Thyroid gland (tissue), 4 donors: ENCODE results near the gene SNAP29. TPM values are rescaled to one million over a fixed set of nuclear protein-coding genes. Genes with fewer than 3 reads are reported as not detected.
"Not testable (repeated sequence)": the region's sequence is repeated elsewhere in the genome, so short reads cannot be mapped to it uniquely, and the experiment has no call there.

Source experiments
- DNase-seq, 2 donors: peaks; one replicate each; pipeline ENCODE4 v3.0.0-alpha.2; 2019
- H3K27ac ChIP-seq, 3 donors: fragments of 200-600 bp; sonication (generic); 1 replicate in 2 of 3; 2 replicates in 1 of 3; pipeline ENCODE4 v1.5.1; 2016 to 2019; ENCODE audit warnings: mild to moderate bottlenecking in 1 of 3, moderate library complexity in 1 of 3
- H3K27me3 ChIP-seq: fragments of 200-600 bp; sonication (generic); one replicate; pipeline ENCODE4 v1.5.1; 2019
- H3K36me3 ChIP-seq, 2 donors: fragments of 200-600 bp; sonication (generic); one replicate each; pipeline ENCODE4 v1.5.1; 2016 to 2019
- H3K4me1 ChIP-seq, 2 donors: fragments of 200-600 bp; sonication (generic); one replicate each; pipeline ENCODE4 v1.5.1; 2017 to 2019
- H3K4me3 ChIP-seq, 3 donors: fragments of 200-600 bp; sonication (generic); replicated peaks in 1 of 3; 1 replicate in 2 of 3; 2 replicates in 1 of 3; pipeline ENCODE4 v1.5.1; 2016; ENCODE audit warnings: mild to moderate bottlenecking in 1 of 3
- H3K9me3 ChIP-seq: fragments of 200-600 bp; sonication (generic); one replicate; pipeline ENCODE4 v1.5.1; 2017
- POLR2A ChIP-seq, 2 donors: fragments of 450-650 bp; IDR thresholded peaks; one replicate each; pipeline ENCODE4 v1.6.1; 2017; ENCODE audit warnings: antibody characterized with exemption in 2 of 2, mild to moderate bottlenecking in 2 of 2, moderate library complexity in 1 of 2
- WGBS, 2 donors: methylation state at CpG; one replicate each; pipeline ENCODE4 v1.1.5; 2017; 5-methylcytosine and 5-hydroxymethylcytosine counted together
- intact Hi-C: fragments of 100-400 bp; cut with DNase I; formaldehyde crosslinking; loops from one replicate; pipeline ENCODE4 v1.15.1; 2023
- total RNA-seq, 4 donors: library from RNA; depleted of rRNA; stranded (reverse); fragments of >200 nt; gene quantifications; one replicate each; pipeline ENCODE4 v1.2.3, GENCODE V29; 2016
- TF ChIP-seq, protein P1 (sequence below), 6 experiments: fragments of 200-600 bp in 3 of 6; fragments of 450-650 bp in 3 of 6; sonication (generic) in 3 of 6; IDR thresholded peaks; one replicate each; pipeline ENCODE4 v1.5.1; 2016 to 2019; ENCODE audit warnings: antibody characterized with exemption in 6 of 6, mild to moderate bottlenecking in 2 of 6, inconsistent platforms in 1 of 6, moderate library complexity in 1 of 6

The SNAP29 gene
- total RNA-seq, 4 donors from 2014 or later = 17.1 to 21.1 (median 17.6) TPM

DNA sequence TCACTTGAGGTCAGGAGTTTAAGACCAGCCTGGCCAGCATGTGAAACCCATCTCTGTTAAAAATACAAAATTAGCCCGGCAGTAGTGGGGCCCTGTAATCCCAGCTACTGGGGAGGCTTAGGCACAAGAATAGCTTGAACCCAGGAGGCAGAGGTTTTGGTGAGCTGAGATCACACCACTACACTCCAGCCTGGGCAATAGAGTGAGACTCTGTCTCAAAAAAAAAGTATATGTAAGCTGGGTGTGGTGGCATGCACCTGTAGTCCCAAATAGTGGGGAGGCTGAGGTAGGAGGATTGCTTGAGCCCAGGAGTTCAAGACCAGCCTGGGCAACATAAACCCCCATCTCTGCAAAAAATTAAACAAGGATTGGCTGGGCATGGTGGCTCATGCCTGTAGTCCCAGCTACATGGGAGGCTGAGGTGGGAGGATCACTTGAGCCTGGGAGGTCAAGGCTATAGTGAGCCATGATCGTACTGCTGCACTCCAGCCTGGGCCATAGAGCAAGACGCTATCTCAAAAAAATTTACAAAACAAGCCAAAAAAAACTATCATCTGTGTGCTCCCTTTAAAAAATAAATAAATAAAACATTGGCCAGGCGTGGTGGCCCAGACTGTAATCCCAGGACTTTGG is 69.2 kb downstream of the SNAP29 start:
- Histone ChIP-seq H3K9me3 (no peaks in the 10 kb centered on the region), H3K4me1 (peaks cover 13 to 17% of the 10 kb centered on the region in 2 donors), H3K27me3 (no peaks in the 10 kb centered on the region), H3K4me3 (no peak overlapping the region), H3K27ac (no peak overlapping the region), H3K36me3 (no peaks in the 10 kb centered on the region)
- DNase-seq = no peak
- TF ChIP-seq POLR2A (IDR thresholded peaks at IDR 0.05) = no peak
- TF ChIP-seq, protein P1, sequence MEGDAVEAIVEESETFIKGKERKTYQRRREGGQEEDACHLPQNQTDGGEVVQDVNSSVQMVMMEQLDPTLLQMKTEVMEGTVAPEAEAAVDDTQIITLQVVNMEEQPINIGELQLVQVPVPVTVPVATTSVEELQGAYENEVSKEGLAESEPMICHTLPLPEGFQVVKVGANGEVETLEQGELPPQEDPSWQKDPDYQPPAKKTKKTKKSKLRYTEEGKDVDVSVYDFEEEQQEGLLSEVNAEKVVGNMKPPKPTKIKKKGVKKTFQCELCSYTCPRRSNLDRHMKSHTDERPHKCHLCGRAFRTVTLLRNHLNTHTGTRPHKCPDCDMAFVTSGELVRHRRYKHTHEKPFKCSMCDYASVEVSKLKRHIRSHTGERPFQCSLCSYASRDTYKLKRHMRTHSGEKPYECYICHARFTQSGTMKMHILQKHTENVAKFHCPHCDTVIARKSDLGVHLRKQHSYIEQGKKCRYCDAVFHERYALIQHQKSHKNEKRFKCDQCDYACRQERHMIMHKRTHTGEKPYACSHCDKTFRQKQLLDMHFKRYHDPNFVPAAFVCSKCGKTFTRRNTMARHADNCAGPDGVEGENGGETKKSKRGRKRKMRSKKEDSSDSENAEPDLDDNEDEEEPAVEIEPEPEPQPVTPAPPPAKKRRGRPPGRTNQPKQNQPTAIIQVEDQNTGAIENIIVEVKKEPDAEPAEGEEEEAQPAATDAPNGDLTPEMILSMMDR (IDR thresholded peaks at IDR 0.05) = no peak
- 86 to 90% methylated on average over 4 of the region's 4 CpGs for WGBS, 2 donors
- intact Hi-C loops = no loop called here

GRCh38 chr22:20928573-20928967 is 69.8 kb downstream of the SNAP29 start:
- Histone ChIP-seq H3K9me3 (no peaks in the 10 kb centered on the region), H3K4me3 (no peak overlapping the region), H3K4me1 (peaks cover 13 to 17% of the 10 kb centered on the region in 2 donors), H3K27me3 (no peaks in the 10 kb centered on the region), H3K27ac (no peak overlapping the region), H3K36me3 (no peaks in the 10 kb centered on the region)
- TF ChIP-seq, protein P1 (IDR thresholded peaks at IDR 0.05) = no peak
- no peak for TF ChIP-seq POLR2A (IDR thresholded peaks at IDR 0.05)
- intact Hi-C loops = no loop called here
- DNase-seq = no peak
- 90 to 92% methylated on average over 4 of the region's 4 CpGs for WGBS, 2 donors

- 96 to 100% methylated on average over 1 of the region's 1 CpG for WGBS, 2 donors
- no peak for DNase-seq
- H3K36me3 ChIP-seq = peaks cover 0 to 4% of the 10 kb centered on the region in 2 donors
- H3K9me3 ChIP-seq = no peaks in the 10 kb centered on the region
- intact Hi-C loops = no loop called here
- TF ChIP-seq, protein P1 (IDR thresholded peaks at IDR 0.05) = no peak
- no peak for TF ChIP-seq POLR2A (IDR thresholded peaks at IDR 0.05)
- H3K27me3 ChIP-seq = no peaks in the 10 kb centered on the region
- no peak overlapping the region for H3K4me3 ChIP-seq
- H3K27ac ChIP-seq = no peak overlapping the region
- peaks cover 13 to 17% of the 10 kb centered on the region in 2 donors for H3K4me1 ChIP-seq
Measured at GRCh38 chr22:20930004-20930403, 71.2 kb downstream of the SNAP29 start.

DNA sequence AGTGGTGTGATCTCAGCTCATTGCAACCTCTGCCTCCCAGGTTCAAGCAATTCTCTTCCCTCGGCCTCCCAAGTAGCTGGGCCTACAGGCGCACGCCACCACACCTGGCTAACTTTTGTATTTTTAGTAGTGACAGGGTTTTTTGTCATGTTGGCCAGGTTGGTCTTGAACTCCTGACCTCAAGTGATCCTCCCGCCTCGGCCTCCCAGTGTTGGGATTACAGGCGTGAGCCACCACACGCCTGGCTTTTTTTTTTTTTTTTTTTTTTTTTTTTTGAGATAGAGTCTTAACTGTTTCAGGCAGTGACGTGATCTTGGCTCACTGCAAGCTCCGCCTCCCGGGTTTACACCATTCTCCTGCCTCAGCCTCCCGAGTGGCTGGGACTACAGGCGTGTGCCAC is 71.6 kb downstream of the SNAP29 start:
- H3K9me3 ChIP-seq, DNase-seq, H3K27me3 ChIP-seq, H3K36me3 ChIP-seq, H3K27ac ChIP-seq, H3K4me3 ChIP-seq, intact Hi-C loops: not testable (repeated sequence)
- 96 to 99% methylated on average over 12 of the region's 12 CpGs for WGBS, 2 donors
- peaks cover 10 to 14% of the 10 kb centered on the region in 2 donors for H3K4me1 ChIP-seq

- DNase-seq = no peak
- Histone ChIP-seq H3K27ac (no peak overlapping the region), H3K4me3 (no peak overlapping the region), H3K9me3 (no peaks in the 10 kb centered on the region), H3K4me1 (peaks cover 2 to 6% of the 10 kb centered on the region in 2 donors), H3K27me3 (no peaks in the 10 kb centered on the region), H3K36me3 (peaks cover 0 to 4% of the 10 kb centered on the region in 2 donors)
- intact Hi-C loops = no loop called here
- no peak for TF ChIP-seq POLR2A (IDR thresholded peaks at IDR 0.05)
- TF ChIP-seq, protein P1 (IDR thresholded peaks at IDR 0.05) = no peak
- 91 to 92% methylated on average over 4 of the region's 4 CpGs for WGBS, 2 donors
Measured at GRCh38 chr22:20931126-20931654, 72.4 kb downstream of the SNAP29 start.
